ENCODE results near the gene ABCC11.

Gene ABCC11

DNA sequence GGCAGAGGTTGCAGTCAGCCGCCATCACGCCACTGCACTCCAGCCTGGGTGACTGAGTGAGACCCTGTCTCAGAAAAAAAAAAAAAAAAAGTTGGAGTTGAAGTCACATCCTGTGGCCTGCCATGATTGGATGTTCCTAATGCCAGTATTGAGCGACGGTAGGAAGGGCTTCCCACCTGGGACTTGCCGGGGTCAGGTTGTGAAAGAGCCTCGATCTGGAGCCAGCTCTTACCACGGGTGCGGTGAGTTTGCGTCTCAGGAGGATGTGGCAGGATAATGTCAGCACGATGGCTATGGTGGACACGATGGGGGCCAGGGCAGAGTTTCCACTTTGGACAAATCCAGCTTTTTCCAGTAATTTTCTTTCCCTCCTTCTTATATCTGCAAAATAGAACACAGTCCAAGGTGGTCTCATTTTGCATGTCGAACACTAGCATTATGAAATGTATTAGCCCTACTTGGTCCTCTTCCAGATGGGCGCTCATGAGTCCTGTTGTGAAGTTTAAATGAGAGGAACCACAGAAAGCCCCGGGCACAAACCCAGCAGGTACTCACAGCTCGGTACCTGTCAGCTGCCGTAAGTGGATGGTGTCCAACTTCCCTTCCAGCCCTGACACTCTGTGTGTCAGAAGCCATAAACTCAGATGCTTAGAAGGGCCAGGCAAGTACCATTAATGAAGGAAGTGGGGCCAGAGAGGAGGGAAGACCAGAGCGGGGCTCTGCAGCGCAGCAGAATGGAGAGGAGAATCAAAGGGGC is 113.7 kb downstream of the ABCC11 start:
- no peak overlapping the region for H3K4me3 ChIP-seq (ENCODE audit: low read depth, low read length)

GRCh38 chr16:48132696-48133095 is 114.6 kb downstream of the ABCC11 start:
- H3K4me3 ChIP-seq (ENCODE audit: low read depth, low read length): no peak overlapping the region

- no peak overlapping the region for H3K4me3 ChIP-seq (ENCODE audit: low read depth, low read length)
Observed at GRCh38 chr16:48131201-48131935, 116.0 kb downstream of the ABCC11 start.

DNA sequence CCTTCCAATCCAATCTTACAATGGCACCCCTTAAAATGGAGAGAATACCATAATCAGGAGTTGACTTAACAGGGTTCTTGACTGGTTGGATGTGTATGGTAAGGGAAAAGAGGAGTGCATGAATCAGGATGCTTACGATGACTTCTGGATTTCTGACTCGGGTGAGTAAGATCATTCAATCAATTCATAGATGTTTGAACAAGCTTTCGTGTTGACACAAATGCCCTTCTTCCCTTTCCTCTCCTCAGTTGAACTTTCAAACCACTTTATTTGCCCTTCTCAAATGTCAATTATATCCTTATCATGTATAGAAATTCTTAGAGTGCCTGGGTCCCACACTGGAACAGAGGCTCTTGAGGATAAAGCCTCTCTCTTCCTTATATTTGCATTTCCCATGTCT is 117.4 kb downstream of the ABCC11 start:
- no peak overlapping the region for H3K4me3 ChIP-seq (ENCODE audit: low read depth, low read length)

DNA sequence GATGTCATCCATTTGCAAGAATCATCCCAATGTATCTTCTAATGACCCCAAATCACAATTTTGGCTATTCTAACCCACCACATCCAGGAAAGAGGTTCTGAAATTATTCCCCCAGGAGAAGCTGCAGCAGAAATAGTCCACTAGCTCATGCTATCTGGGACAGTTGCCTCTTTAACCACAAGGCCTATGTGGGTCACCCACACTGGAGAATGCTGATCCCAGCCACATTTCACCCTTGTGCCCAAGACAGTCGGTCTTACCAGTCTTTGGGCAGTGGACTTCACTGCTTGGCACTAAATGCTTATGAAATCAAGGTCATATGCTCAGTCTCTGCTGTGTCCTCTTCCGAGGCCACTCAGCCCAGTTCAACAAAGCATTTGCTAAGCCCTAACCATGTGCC is 118.6 kb downstream of the ABCC11 start:
- H3K4me3 ChIP-seq (ENCODE audit: low read depth, low read length): no peak overlapping the region

GRCh38 chr16:48126801-48127644 is 120.3 kb downstream of the ABCC11 start:
- no peak overlapping the region for H3K4me3 ChIP-seq (ENCODE audit: low read depth, low read length)

- H3K4me3 ChIP-seq (ENCODE audit: low read depth, low read length): no peak overlapping the region
Observed at GRCh38 chr16:48125888-48126287, 121.5 kb downstream of the ABCC11 start.

DNA sequence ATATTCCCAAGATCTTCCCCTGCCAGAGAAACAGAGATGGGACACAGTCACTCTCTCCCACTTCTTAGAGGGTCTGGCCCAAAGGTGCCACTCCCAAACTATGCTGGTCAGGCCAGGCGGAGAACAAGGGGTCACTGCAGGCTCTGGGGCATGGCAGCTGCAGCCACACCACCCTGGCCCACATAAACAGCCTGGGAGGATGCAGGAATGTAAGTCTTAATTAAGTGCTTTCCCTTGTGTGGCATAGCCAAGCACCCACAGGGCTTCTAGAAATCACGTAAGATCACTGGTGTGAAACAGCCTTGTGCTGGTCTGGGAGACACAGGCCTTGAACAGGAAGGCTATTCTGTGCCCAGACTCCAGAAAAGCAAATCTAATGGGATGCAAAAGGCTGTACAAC is 123.1 kb downstream of the ABCC11 start:
- no peak overlapping the region for H3K4me3 ChIP-seq (ENCODE audit: low read depth, low read length)

- H3K4me3 ChIP-seq (ENCODE audit: low read depth, low read length): no peak overlapping the region
Observed at GRCh38 chr16:48123104-48123788, 124.1 kb downstream of the ABCC11 start.

DNA sequence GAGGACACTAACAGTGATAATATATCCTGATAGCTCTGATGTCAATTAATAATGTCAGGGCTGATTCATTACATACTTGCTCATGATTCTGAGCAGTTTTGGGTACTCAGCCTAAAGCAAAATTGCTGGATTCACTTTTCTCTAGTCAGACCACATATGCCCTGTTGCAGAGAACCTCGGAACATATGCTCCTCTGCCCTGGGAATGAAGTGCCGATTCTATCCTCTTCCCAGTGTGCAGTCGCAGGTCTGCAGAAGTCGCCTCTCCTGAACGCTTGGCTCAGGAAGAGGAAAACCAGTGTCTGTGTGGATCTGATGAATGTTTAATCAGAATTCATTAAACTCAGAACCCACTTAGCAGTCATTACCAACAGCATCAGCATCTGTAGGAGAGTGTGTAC is 126.1 kb downstream of the ABCC11 start:
- no peak overlapping the region for H3K4me3 ChIP-seq (ENCODE audit: low read depth, low read length)

DNA sequence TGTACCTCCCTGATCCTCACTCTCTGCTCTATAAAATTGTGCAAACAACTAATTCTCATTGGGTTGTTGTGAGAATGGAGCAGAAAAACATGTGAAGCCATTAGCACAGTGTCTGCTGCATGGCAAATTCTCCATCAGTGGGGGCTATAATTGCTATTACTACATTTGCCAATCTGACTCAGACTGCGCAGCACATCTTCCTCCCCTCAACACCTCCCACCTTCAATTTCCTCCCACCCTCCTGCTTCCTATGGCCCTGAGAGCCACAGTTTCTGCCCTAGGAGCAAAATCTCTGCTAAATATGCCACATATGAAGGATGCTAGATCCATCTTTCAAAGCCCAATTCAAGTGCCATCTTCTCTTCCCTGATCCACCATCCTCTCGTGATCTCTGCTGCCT is 128.5 kb downstream of the ABCC11 start:
- H3K4me3 ChIP-seq (ENCODE audit: low read depth, low read length): no peak overlapping the region

GRCh38 chr16:48117217-48118105 is 129.9 kb downstream of the ABCC11 start:
- H3K4me3 ChIP-seq (ENCODE audit: low read depth, low read length): no peak overlapping the region

Data from iPS-11a (cell line).